HG02759 (cell line): ENCODE data around the gene ABCG5.

Experiments used
- ATAC-seq: cut with Tn5 transposase; IDR thresholded peaks from one replicate; pipeline ENCODE4 v1.9.1; 2021; ENCODE audit warnings: mild to moderate bottlenecking, moderate library complexity; ENCODE audit not compliant: unreplicated experiment

ABCG5 gene

DNA sequence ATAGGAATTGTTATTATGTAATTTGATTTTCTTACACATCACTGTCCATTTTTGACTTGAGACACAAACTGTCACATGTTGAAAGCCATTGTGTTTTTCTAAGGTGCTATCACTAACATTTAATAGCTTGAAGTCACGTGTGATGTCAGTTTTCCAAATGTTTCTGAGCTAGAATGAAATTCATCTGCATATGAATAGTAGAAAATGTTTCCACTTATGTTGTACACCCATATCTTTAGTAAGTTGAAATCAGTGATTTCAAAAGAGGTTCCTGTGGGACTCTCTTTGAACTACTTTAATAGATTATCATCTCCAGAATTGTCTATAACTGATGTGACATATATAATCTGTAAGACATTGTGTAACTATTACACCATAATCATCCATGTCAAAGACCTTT lies 27.8 kb downstream of the ABCG5 start:
- no peak for ATAC-seq

DNA sequence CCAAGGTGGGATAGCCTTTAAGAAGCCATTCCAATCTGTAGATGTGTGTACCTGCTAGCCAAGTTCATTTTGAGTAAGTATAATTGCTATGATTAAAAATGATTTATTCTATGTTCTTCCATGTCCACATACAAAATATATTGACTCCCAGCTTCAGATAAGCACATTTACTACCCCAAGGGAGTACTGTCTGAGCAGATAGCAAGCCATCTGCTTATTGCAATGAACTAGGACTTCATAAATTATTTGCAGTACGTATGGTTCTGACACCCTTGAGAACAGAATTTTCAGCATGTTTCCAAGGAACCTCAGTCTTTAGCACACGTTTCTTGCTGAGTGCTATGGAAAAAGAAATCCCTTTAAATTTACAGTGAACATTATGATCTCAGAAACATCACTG lies 28.2 kb downstream of the ABCG5 start:
- ATAC-seq: no peak

DNA sequence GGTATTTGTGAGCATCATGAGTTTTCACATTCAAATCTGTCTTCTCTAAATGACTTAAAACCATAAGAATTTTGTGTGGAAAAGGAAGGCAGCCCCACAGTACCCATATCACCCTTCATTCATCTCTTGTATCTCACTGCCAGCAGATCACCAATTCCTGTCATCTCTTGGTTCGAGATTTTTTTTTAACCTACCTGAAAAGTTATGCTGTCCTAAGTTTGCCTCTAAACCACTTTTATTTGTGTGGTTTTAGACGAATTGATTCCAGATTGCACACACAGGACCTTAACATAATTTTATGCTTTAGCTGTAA lies 32.0 kb downstream of the ABCG5 start:
- ATAC-seq: no peak

DNA sequence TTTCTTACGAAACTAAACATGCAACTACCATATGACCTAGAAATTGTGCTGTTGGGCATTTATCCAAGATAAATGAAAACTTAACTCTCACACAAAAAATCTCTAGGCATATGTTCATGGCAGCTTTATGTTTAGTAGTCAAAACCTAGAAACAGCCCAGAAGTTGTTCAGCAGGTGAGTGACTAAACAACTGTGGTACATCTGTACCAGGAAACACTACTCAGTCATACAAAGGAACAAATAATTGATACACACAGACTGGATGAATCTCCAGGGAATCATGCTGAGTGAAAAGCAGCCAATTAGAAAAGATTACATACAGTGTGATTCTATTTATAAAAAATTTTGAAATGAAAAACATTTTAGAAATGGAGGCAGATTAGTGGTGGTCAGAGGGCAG lies 35.5 kb downstream of the ABCG5 start:
- ATAC-seq: no peak

DNA sequence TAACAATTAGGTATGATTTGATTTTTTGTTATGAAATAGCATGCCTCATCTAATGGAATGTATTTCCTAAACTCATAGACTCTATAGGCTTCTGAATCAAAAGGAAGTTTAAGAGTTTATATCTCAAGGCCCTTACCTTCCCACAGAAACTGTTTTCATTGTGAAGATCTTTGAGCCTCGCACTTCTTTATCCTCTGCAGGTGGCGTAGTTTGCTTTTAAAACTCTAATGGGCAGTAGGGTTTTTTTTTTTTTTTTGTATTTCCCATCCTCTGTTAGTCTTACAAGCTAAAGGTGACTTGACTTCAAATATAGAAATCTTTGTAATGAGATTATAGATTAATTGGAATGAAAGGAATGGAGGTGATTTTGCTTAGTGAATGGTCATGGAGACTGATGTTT lies 36.5 kb downstream of the ABCG5 start:
- no peak for ATAC-seq

DNA sequence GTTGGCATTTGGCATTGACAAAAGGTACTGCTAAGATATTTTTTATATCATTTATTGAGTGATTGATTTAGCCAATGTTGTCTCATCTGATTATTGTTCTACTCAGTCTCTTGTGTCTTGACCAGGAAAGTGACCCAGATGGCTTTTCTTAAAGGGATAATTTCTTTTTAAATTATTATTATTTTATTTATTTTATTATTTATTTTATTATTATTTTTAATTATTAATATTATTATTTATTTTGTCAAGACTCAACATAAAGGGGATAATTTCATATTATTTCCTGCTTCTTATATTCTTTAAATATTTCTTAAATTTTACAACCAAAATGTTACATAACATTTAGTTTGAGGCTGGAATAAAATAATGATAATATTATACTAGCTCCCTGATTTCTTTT lies 37.7 kb downstream of the ABCG5 start:
- ATAC-seq: no peak

DNA sequence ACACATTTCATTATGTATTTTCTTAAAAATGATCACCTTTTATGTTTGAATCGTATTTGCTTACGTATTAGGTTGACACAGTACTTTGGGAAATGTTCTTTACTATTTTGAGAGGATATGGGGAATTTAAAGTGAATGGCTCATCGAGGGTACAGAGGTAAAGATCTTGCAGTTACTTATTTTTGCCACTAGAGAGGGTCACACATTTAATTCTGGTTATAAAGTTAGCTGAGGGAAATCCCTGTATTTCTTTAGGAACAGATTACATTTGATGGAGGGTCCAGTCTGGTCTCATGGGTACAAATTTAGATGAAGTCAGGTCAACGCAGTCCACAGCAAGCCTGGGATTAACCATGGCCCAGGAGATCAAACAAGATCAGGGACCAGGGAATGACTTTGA lies 40.3 kb downstream of the ABCG5 start:
- no peak for ATAC-seq

DNA sequence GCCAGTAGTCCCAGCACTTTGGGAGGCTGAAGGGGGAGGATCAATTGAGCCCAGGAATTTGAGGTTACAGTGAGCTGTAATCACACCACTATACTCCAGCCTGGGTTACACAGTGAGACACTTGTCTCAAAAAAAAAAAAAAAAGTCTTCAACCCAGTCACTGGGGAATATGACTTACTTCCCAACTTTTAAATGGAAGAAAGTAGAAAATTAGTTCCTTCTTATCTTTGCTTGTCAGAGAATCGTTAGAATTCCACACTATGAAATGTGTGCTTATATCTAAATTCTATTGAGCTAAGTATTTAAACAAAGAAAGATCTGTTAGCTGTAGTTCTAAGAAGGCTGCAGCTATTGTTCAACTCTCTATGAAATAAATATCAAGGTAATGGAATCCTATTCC lies 42.4 kb downstream of the ABCG5 start:
- no peak for ATAC-seq

DNA sequence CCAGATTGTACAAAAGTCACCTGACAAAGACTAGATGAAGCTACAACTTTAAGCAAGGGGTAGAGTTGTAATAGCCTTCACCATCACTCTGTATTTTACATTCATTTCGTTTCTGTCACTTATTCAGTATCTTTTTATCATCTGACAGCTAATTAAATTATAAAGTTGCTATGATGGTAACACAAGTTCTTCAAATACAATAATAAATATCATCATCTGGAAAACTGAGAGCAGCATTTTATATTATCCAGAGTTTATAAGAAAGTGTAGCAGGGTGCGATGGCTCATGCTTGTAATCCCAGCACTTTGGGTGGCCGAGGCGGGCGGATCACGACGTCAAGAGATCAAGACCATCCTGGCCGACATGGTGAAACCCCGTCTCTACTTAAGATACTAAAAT lies 43.7 kb downstream of the ABCG5 start:
- no peak for ATAC-seq

DNA sequence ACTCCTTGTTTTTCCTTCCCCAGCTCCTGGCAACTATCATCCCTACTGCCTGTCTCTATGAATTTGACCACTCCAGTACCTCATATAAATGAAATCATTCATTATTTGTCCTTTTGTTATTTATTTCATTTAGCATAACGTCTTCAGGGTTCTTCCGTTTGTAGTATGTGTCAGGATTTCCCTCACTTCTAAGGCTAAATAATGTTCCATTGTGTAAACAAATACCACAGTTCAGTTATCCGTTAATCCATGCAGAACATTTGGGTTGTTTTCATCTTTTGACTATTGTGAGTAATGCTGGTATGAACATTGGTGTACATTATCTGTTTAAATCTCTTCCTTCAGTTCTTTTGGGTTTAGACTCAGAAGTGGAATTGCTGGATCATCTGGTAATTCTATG lies 46.0 kb downstream of the ABCG5 start:
- ATAC-seq: no peak

DNA sequence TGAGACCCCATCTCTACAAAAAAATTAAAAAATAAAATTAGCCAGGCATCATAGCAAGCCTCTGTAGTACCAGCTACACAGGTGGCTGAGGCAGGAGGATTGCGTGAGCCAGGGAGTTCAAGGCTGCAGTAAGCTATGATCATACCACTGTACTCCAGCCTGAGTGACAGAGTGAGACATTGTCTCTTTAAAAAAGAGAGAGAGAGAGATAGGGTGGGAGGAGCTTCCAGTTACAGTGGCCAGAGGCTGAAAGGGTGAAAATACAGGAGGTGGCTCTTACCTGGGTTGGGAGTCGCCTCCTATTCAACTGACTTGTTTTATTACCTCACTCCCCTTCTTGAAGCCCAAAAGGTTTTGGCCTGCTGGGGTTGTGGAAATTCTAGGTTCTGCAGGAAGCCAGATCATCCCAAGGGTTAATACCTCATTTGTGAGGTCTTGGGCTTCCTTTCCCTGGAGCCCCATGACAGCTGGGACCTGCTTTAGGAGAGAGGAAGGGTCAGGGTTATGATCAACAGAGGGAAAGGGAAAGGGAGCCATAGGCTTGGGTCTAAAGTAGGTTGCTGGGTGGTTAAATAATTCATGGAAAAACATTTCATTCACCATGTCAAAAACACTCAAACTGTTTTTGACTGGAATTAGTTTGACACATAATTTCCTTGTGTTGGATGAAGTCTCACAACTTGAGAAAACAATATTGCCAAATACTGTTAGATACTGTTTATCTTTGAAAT lies 47.4 kb downstream of the ABCG5 start:
- no peak for ATAC-seq

DNA sequence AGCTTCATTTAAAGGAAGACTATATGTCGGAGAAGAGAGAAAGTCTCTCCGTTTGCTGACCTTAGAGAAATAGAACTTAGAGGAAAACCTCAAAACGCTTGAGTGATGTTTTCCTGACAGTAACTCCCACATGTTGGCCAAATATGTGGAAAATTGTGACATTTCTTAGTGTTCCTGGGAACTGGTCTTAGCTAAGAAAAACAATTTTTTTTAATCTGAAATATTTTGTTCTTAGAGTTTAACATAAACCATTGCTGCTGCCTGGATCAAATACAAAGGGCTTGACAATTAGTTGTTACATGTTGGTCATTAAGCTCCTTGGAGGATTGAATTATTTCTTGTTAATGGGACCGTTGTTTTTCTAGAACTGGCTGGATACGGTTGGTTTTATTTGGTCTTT lies 48.5 kb downstream of the ABCG5 start:
- ATAC-seq: no peak

DNA sequence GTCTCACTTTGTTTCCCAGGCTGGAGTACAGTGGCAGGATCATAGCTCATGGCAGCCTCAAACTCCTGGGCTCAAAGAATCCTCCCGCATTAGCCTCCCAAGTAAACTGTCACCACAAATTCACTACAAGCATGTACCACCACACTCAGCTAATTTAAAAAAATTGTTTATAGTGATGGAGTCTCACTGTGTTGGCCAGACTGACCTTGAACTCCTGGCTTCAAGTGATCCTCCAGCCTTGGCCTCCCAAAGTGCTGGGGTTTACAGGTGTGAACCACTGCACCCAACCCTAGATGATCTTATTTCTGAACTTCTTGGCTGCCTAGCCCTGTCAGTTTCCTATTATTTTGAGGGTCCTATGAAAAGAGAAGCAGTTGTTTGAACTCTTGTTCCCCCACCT lies 50.0 kb downstream of the ABCG5 start:
- ATAC-seq: no peak

DNA sequence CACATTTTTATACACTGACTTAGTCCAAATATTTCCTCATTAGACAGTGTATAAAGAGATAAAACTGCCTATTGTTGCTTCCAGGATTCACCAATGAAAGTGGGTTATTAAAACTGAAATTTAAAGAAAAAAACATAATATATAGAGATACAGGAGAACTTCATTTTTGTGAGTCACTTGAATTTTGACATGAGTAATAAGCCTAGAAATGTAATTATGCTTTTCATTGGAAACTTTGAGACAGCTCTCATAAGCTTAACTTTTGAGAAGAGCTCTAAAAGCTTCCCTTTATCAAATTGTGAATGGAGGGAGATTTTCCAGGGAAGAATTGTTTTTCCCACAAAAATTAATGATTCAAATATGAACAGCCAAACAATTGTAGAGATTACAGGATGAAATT lies 50.7 kb downstream of the ABCG5 start:
- no peak for ATAC-seq

DNA sequence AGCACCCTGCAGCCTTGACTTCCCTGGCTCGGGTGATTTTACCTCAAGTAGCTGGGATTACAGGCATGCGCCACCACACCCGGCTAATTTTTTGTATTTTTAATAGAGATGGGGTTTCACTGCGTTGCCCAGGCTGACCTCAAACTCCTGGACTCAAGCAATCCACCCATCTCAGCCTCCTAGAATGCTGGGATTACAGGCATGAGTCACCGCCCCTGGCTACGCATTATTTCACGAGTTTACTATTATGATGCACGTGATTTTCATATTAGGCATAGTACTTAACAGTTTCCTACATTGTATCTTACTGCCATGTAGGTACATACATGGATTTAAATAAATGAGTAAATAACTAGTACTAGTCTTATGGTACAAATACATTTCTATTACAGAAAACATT lies 60.4 kb downstream of the ABCG5 start:
- ATAC-seq: no peak

DNA sequence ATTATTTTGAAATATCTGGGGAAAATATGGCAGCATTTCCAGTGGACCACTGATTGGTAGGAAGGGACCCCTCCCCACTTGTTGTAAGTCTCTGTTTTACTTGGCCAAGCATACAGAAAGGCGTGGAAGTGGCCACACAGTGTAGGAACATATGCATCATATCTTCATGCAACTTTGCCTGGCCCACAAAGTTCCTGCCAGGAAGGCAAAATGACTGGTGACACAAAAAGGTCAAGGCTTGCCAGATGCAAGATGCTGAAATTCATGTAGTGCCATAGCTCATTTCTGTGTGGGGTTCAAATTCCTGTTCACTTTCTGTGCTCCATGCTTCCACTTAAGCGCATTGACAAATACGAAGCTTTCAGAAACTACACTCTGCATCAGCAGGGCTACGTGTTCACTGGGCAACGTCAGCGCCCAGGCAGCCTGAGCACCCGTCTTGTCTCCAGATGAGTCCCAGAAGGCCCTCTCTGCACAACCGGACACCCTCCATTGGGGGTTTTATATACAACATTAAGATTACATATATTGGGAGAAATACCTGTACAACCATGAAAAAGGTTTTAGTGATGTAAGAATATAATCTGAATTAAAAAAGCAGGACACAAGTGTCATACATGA lies 61.2 kb downstream of the ABCG5 start:
- no peak for ATAC-seq

DNA sequence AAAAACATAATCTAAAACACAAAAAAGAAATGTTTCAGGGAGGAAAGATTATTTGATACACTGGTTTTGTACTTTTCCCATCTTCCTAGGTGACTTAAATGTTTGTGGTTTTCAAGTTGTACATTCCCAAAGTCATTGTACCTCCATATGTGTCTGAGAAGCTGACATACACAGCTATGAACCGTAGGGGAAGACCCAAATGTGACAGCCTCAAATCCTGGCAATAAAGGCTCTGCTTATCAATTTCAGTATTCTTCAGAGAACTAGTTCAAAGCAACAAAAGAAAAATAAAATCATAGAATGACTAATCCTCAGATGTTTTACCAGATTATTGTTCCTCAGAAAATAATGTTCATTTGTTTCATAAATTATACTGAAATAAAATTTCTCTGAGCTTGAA lies 62.3 kb downstream of the ABCG5 start:
- no peak for ATAC-seq

DNA sequence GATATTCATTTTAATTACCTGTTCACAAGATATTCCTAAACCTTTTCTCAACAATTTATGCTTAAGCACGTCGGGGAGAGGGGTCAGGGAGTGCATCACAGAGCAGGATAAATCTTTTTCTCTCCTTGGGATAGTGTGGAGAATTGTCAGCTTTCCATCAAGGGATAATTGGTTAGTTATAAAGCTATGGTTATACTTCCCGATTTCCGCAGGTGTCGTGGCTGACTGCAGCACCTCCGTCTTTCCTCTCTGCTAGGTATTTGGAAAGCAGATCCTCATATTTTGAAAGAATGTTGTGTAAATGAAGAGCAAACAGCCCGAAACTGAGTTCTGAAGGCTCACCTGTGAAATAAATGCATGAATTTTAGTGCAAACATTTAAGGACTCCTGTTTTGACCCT lies 64.0 kb downstream of the ABCG5 start:
- ATAC-seq: no peak

DNA sequence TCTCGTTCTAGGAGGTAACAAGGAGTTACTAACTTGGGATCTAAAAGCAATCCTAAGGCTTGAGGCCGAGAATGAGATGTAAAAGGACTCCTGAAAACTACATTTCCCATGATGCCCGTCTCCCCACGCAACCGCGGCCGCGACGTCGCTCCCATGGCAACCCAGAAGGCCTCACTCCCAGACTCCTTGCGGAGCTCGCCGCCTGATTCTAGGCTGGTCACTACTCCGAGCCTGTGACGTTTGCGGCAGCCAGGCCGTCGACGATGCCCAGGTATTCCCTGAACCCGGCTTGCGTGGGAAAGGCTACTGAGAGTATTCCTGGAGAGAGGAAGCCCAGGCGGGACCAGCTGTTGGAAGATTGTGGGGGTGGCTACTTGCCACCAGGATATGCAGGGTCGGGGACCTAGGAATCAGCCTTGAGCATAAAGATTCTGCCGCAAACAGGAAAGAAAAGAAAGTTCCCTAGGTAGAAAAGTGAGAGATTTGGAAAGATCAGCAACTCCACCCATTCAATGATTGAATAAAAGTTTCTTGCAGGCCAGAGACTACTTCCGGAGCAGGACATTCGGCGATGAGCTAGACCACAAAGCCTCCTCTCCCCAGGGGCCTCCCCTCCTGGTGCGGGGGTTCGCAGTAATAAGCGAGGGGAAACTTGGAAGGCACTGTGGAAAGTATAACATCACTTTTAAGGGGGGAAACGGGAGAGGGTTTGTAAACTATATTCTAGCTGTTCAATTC lies 64.6 kb downstream of the ABCG5 start, which contains the start of gene DYNC2LI1:
DYNC2LI1 (plus strand) TSS at position 164 of the 738 bp plus-strand sequence; CDS start at position 264, 100 bp downstream.
- ATAC-seq: peak; percentile 100

DNA sequence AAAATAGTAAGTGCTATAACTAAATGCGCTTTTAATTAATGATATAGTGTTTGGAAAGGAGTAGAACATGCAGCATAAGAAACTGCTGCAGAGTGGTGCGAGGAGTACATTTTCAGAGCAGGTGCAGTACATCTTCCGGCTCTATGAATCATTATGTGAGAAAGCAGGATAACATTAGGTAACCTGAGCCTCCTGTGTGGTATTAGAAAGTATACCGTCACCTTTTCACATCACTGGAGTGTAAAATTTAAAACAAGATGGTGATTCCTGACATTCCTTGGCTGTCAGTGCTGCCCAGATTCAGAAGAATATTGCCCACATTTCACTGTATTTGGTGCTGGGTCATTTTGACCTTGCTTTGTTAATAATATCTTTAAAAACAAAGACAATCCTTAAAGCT lies 72.6 kb downstream of the ABCG5 start:
- ATAC-seq: no peak

DNA sequence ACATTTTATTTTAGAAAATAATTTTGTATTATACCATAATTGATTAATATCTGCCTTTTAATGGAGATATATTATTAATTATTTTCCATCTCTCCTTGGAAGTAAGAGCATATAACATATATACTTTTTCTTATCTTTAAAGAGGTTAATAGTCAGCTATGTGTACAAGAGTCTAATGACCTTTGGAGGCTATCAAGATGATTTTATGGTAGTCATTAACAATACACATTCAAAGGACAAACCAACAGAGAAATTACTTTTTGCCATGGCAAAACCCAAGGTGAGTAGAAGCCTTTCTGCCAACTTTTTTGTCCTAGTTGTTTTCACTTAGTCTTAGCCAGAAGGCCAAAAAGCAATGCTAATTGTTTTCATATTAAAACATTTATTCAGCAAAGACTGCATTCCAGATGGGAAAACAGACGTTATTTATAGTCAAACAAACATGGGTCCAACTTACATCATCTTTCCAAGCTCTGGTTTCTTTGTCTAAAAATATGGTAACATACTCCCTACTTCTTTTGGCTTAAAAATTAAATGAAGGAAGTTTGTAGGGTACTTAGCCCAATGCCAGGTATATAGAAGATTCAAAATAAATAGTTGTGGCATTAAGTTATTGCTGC lies 74.4 kb downstream of the ABCG5 start:
- ATAC-seq: no peak

DNA sequence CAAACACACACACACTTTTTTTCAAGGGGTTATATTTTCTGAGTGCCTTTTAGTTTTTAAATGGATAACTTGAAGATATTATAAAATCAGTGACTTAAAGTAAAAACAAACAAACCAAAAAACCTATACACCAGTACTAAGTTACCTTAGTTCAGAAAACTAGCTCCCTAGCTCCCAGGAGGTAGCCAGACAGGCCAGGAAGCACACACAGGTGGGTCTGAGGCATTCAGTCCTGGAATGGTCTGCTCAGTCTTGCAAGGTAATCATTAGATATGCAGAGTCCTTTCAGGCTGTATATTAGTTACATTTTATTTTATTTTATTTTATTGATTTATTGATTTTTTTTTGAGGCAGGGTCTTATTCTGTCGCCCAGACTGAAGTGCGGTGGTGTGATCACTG lies 75.5 kb downstream of the ABCG5 start:
- no peak for ATAC-seq
